Measurements from ENCODE around the gene LRRC56. TPM values are rescaled to one million over a fixed set of nuclear protein-coding genes. Genes with fewer than 3 reads are reported as not detected.

The LRRC56 gene
- total and polyA plus RNA-seq, 2 of the 13 experiments (the other 11 are each of a cell fraction or from before 2014, with no cell fraction given): 0.11 to 0.29 TPM

- no peak for TF ChIP-seq CBX2 (IDR thresholded peaks at IDR 0.05; ENCODE audit: low read depth, low read length)
- TF ChIP-seq CBX2 (CRISPR knock-in tag; IDR thresholded peaks at IDR 0.05; ENCODE audit: low read depth): no peak
- TF ChIP-seq ZNF382 (CRISPR knock-in tag; IDR thresholded peaks at IDR 0.05; ENCODE audit: borderline replicate concordance): no peak
- no peak for TF ChIP-seq ZFP41 (CRISPR knock-in tag; IDR thresholded peaks at IDR 0.05; ENCODE audit: borderline replicate concordance)
- TF ChIP-seq ZNF709 (CRISPR knock-in tag; IDR thresholded peaks at IDR 0.05): no peak
- no peak for TF ChIP-seq YEATS4 (CRISPR knock-in tag; IDR thresholded peaks at IDR 0.05; ENCODE audit: borderline replicate concordance)
- no peak for TF ChIP-seq ZBTB25 (CRISPR knock-in tag; IDR thresholded peaks at IDR 0.05)
- no peak for TF ChIP-seq ZNF749 (CRISPR knock-in tag; IDR thresholded peaks at IDR 0.05; ENCODE audit: borderline replicate concordance)
- TF ChIP-seq ZBTB43 (CRISPR knock-in tag; conservative IDR thresholded peaks at IDR 0.05): no peak
- no peak for TF ChIP-seq MXD4 (CRISPR knock-in tag; IDR thresholded peaks at IDR 0.05)
- no peak for TF ChIP-seq ZBTB8A (CRISPR knock-in tag; IDR thresholded peaks at IDR 0.05; ENCODE audit: borderline replicate concordance, low read depth)
- TF ChIP-seq ZSCAN29 (CRISPR knock-in tag; conservative IDR thresholded peaks at IDR 0.05): no peak
- TF ChIP-seq AGO1 (IDR thresholded peaks at IDR 0.05; ENCODE audit: low read depth, low read length, poor library complexity, severe bottlenecking): peak; percentile 19
- TF ChIP-seq ZNF138 (CRISPR knock-in tag; IDR thresholded peaks at IDR 0.05; ENCODE audit: low read depth): no peak
These were observed 3.5 kb upstream of the LRRC56 start (continued) for GRCh38 chr11:533586-534395.
